ENCODE results near the gene YTHDF2. TPM values are rescaled to one million over a fixed set of nuclear protein-coding genes. Genes with fewer than 3 reads are reported as not detected.
"Not testable (repeated sequence)": the region's sequence is repeated elsewhere in the genome, so short reads cannot be mapped to it uniquely, and the experiment has no call there.

Gene YTHDF2
- total RNA-seq, 1 experiment from 2014 or later: 50.2 TPM

GRCh38 chr1:28759257-28759656 lies 22.5 kb downstream of the YTHDF2 start:
- no peak for DNase-seq (ENCODE audit: low read depth)

GRCh38 chr1:28761189-28761588 lies 24.4 kb downstream of the YTHDF2 start:
- DNase-seq (ENCODE audit: low read depth): no peak

GRCh38 chr1:28766532-28767183 lies 29.9 kb downstream of the YTHDF2 start:
- no peak for DNase-seq (ENCODE audit: low read depth)

GRCh38 chr1:28770601-28771165 lies 33.9 kb downstream of the YTHDF2 start:
- no peak for DNase-seq (ENCODE audit: low read depth)

- not testable (repeated sequence) for DNase-seq (ENCODE audit: low read depth)
Observed at GRCh38 chr1:28771921-28772320, 35.2 kb downstream of the YTHDF2 start.

- DNase-seq (ENCODE audit: low read depth): no peak
Observed at GRCh38 chr1:28773105-28773504, 36.4 kb downstream of the YTHDF2 start.

GRCh38 chr1:28775121-28775942 lies 38.6 kb downstream of the YTHDF2 start:
- no peak for DNase-seq (ENCODE audit: low read depth)

GRCh38 chr1:28776341-28776740 lies 39.6 kb downstream of the YTHDF2 start:
- DNase-seq (ENCODE audit: low read depth): no peak

GRCh38 chr1:28778021-28778420 lies 41.3 kb downstream of the YTHDF2 start:
- DNase-seq (ENCODE audit: low read depth): no peak

- DNase-seq (ENCODE audit: low read depth): no peak
Observed at GRCh38 chr1:28779751-28780408, 43.1 kb downstream of the YTHDF2 start.

- no peak for DNase-seq (ENCODE audit: low read depth)
Observed at GRCh38 chr1:28781305-28781704, 44.6 kb downstream of the YTHDF2 start.

- DNase-seq (ENCODE audit: low read depth): peak; percentile 36
Observed at GRCh38 chr1:28782011-28782410, 45.3 kb downstream of the YTHDF2 start.

GRCh38 chr1:28783363-28783762 lies 46.6 kb downstream of the YTHDF2 start:
- DNase-seq (ENCODE audit: low read depth): no peak

- no peak for DNase-seq (ENCODE audit: low read depth)
Observed at GRCh38 chr1:28789412-28789811, 52.7 kb downstream of the YTHDF2 start.

GRCh38 chr1:28789816-28790215 lies 53.1 kb downstream of the YTHDF2 start:
- DNase-seq (ENCODE audit: low read depth): no peak

GRCh38 chr1:28790377-28791035 lies 53.8 kb downstream of the YTHDF2 start:
- DNase-seq (ENCODE audit: low read depth): peak; percentile 50

- DNase-seq (ENCODE audit: low read depth): not testable (repeated sequence)
Observed at GRCh38 chr1:28791929-28792328, 55.2 kb downstream of the YTHDF2 start.

- DNase-seq (ENCODE audit: low read depth): no peak
Observed at GRCh38 chr1:28792644-28793121, 55.9 kb downstream of the YTHDF2 start.

GRCh38 chr1:28794582-28794981 lies 57.8 kb downstream of the YTHDF2 start:
- DNase-seq (ENCODE audit: low read depth): not testable (repeated sequence)

GRCh38 chr1:28796352-28797211 lies 59.8 kb downstream of the YTHDF2 start:
- no peak for DNase-seq (ENCODE audit: low read depth)

- DNase-seq (ENCODE audit: low read depth): no peak
Observed at GRCh38 chr1:28800324-28800723, 63.6 kb downstream of the YTHDF2 start.

Measured in RPMI7951 (cell line).